HG02678 (cell line): Measurements from ENCODE around the gene PPIAL4G.
"Not testable (repeated sequence)": the region's sequence is repeated elsewhere in the genome, so short reads cannot be mapped to it uniquely, and the experiment has no call there.

Source experiments
- ATAC-seq: cut with Tn5 transposase; IDR thresholded peaks from one replicate; pipeline ENCODE4 v1.9.1; 2021; ENCODE audit warnings: mild to moderate bottlenecking, moderate library complexity; ENCODE audit not compliant: unreplicated experiment

The PPIAL4G gene

DNA sequence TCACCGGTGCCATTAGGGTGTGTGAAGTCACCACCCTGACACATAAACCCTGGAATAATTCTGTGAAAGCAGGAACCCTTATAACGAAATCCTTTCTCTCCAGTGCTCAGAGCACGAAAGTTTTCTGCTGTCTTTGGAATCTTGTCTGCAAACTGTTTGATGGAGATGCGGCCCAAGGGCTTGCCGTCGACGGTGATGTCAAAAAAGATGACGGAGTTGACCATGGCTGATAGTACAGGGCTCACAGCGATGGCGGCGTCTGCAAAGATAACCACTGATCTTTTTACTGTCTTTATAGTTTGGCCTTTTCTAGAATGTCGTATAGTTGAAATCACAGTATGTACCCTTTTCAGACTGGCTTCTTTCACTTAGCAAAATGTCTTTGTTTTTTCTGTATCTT lies at the start of gene PPIAL4G:
Gene PPIAL4G (minus strand): TSS at position 274 of the 400 bp plus-strand sequence. CDS start 50 bp downstream, at position 224.
- not testable (repeated sequence) for ATAC-seq

DNA sequence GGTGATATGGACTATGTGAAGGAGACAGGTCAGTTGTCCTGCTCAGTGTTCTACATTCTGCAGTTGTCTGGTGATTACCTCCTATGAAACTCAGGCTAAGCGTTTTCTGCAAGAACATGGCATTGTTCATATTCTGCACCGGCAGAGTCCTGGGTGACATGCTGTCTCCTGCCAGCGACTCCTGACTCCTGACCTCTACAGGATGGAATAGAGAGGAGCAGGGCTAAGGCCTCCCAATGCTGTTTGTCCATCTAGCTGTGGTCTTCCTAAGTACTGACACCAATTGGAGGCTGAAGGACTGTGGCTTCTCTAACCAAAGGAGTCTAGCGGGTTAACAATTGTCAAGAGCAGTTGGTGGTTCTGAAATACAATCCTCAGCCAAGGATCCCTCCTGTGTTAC lies 49.1 kb upstream of the PPIAL4G start:
- ATAC-seq, result not testable (repeated sequence)

DNA sequence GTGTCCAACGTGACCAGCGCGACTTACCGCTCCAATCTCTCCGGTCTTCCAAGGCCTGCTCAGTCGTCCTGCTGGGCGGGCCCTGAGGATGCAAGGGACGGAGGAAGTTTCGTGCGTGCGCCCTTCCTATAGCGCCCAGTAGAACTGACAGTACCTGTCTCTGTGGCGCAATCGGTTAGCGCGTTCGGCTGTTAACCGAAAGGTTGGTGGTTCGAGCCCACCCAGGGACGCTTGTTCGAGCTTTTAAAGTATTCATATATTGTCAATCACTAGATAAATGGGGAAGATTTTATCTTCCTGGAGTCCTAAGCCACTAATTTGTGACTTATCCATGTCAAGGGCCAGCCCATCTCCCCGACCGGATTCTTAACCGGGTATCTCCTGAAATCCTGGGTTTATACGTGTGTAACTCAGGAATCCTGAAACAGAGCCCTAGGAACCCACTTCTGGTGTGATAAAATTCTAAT lies 46.0 kb upstream of the PPIAL4G start:
- not testable (repeated sequence) for ATAC-seq

DNA sequence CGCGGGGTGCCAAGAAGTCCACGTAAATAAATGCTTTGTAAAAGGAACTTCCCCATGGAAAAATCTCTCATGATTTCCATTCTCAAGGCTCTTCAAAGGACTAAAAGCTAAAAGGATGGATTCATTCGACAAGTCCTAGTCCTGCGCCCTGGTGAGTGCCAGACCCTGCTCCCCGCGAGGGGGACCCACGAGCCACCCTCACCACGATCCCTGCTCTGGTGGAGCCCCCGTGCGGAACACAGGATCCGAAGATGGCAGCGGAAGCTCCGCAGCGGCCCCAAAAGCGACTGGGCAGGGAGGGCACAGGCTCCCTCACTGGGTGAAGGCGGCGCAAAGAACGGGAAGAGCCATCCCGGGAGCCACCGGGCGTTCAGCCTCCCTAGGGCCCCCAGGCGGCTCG lies 45.5 kb upstream of the PPIAL4G start:
- not testable (repeated sequence) for ATAC-seq

DNA sequence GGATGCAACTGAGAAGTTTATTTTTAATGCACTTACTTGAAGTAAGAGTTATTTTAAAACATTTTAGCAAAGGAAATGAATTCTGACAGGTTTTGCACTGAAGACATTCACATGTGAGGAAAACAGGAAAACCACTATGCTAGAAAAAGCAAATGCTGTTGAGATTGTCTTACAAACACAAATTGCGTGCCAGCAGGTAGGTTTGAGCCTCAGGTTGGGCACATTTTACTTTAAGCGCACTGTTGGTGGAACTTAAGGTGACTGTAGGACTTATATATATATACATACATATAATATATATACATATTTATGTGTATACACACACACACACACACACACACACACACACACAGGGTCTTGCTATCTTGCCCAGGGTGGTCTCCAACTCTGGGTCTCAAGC lies 43.5 kb upstream of the PPIAL4G start:
- not testable (repeated sequence) for ATAC-seq

DNA sequence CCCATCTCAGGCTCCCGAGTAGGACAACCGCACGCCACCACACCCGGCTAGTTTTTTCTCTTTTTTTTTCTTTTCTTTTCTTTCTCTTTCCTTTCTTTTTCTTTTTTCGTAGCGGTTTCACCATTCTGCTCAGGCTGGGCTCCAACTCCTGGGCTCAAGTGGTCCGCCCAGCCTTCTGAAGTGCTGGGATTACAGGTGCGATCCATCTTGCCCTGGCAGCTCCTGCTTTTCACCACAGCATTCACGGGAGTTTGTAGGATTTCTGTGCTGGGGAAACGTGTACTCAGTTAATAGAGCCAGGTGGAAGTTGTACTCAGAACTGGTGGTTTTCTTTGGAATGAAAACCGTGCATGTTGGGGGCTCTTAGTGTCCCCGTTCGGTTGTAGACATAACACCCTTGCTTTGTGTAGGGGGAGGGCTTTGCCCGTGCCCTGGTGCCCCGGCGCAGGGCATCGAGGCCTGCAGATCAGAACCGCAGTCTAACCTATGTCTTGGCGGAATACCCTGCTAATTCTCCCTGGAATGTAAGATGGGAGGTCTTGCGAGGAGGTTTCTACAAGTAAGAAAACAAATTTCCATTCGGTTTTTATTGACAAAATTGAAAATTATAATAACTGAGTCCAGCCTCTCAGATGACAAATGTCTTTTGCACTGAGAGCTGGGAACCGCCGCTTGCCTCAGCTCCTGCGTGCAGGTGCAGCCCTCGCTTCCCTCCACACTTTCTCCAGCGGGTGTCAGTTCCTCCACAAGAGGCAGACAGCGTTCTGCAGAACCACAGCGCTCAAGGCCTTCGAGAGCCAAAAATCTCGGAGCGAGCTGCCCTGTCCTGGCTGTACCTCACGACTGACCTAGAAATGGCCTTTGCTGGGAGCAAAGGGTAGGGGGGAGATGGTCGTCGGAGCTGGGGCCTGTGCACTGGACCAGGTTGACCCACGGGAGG lies 40.4 kb upstream of the PPIAL4G start:
- ATAC-seq, result peak; percentile 18

DNA sequence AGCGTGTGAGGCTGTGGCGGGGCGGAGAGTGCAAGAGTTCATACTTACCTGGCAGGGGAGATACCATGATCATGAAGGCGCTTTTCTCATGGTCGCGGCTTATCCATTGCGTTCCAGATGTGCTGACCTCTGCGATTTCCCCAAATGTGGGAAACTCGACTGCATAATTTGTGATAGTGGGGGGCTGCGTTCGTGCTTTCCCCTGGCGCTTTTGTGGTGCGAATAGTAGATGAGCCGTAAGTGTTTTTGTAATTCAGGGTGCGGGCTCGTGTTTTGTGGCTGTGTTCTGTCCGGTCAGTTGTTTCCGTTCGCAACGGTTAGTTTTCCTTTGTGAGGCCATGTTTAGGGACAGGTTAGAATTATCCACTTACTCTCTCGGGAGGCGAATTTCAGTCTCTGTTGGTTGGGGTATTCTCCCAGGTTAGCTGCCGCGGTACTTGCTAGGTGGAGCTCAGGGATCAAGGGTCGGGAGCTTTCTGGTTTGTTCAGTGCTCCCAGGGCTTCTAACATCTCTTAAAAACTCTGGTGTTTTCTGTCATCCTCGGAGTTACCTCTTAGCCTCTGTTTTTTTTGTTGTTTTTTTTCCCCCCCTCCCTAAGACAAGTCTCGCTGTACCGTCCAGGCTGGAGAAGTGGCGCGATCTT lies 39.6 kb upstream of the PPIAL4G start:
- ATAC-seq, result peak; percentile 74

DNA sequence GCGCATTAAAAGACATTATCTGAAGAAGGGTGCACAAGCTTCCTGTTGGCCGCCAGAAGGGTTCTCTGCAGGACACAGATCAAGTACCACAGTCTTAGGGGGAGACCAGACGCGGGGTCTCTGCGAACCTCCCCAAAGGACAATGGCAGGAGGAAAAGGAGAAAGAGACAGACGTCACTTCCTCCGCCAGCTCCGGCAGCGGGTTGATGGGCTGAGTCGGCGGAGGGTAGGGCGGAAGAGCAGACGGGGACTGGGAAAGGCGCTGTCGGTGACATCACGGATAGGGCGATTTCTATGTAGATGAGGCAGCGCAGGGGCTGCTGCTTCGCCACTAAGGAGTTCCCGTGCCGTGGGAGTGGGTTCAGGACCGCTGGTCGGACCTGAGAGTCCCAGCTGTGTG lies 39.0 kb upstream of the PPIAL4G start:
- peak; percentile 44 for ATAC-seq

DNA sequence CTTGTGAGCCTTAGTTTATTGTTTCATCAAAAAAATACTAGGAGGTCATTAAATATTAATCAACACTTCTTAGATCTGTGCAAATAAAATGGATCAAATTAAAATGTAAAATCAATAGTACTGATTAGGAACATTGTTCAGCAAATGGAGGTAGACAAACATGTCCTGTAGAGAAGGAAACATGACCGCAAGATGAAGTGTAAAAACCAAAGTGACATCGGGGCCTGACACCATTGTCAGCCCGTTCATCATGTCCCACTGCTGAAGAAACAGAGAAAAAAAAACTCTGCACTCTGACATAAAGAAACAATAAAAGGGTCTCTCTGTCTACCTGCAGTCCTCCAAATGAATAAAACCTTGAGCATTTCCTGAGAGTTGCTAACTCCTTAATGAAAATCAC lies 31.2 kb upstream of the PPIAL4G start:
- not testable (repeated sequence) for ATAC-seq

DNA sequence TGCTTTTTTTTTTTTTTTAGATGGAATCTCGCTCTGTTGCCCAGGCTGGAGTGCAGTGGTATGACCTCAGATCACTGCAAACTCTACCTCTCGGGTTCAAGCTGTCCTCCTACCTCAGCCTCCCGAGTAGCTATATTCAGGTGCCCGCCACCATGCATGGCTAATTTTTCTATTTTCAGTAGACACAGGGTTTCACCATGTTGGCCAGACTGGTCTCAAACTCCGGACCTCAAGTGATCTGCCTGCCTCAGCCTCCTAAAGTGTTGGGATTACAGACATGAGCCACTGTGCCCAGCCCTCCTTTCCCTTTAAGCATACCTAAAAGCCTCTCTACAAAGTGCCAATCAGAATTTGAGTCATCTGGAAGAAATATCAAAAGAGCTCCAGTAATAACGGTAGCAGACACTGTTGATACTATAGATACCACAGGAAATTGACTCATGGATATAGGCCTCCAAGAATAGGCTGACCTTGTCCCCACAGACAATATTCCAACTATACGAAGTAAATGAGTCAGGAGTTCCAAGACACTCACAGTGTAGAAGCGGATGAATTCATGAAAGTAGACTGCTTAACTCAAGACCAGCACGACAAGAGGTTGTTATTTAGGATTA lies 29.6 kb upstream of the PPIAL4G start:
- ATAC-seq, result not testable (repeated sequence)

DNA sequence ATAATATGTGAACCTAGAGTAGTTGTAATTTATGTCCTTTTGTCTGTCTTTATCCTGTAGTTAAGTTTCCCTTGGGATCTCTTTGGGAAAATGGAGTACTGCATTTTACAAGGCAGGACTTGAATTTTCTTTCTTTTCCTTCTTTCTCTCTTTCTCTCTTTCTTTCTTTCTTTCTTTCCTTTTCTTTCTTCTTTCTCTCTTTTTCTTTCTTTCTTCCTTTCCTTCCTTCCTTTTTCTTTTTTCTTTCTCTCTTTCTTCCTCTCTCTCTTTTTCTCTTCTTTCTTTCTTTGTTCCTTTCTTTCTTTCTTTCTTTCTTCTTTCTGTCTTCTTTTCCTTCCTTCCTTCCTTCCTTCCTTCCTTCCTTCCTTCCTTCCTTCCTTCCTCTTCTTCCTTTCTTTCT lies 10.8 kb upstream of the PPIAL4G start:
- ATAC-seq, result not testable (repeated sequence)

DNA sequence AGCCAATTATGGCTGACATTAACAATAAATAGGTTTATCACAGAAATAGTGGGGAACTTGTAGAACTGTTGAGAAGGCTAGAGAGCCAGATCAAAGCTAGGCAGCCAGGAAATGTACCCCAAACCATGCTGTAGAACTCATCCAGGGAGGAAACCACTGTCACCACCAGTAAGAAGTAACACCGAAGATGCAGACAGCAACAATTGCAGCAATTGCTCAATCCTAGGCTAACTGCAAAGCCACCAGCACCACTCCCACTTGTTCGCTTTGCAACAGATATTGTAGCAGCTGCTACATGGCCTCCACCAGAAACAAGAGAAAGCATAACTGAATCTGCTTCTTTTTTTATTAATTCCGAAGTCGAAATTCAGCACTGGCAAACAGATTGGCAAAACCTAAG lies 2.0 kb downstream of the PPIAL4G start:
- ATAC-seq, result not testable (repeated sequence)

DNA sequence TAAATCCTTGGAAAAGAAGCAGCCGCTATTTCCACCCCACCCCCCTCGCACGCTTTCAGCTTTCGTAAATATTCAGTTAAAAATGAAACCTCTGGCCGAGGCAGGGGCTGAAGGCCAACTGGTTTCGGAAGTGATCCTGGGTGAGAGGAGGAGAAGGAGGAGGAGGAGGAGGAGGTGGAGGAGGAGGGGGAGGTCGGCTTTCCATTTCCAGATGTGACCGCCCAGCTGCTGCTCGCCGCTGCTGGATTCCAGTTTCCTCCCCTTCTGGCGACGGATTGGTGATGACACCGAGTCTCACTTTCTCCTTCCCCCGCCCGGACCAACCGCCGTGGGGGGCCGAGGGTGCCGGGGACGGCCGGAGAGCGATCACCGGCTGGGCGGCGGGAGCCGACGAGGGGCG lies 23.4 kb downstream of the PPIAL4G start:
- not testable (repeated sequence) for ATAC-seq

DNA sequence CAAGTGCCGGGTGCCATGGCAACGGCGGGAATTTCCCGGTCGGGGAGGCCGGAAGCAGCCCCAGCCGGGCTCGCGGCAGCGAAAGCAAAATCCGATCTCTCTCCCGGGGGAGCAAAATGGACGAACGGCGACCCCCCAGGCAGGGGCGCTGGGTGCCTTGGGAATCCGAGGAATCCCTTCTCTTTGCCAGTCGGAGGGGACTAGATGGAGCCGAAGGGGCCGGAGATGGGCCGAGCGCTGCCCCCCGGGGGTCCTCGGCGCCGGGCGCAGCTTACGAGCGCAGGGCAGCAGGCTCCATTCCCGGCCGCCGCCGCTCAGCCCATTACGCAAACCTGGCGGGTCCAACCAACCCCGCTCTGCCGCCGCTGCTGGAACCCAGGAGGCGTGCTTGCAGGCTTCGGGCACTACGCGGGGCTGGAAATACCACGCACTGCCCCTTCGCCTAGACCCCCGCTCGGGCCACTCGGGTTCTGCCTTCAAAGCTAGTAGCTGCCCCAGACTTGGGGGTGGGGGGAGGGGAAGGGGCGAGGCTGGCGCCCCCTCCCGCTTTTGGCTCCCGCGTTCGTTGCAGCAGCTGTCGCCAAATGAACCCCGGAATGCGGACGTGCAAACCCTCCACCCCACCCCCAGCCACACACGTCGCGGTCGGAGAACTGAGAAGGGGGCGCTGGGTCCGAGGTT lies 24.1 kb downstream of the PPIAL4G start:
- not testable (repeated sequence) for ATAC-seq

DNA sequence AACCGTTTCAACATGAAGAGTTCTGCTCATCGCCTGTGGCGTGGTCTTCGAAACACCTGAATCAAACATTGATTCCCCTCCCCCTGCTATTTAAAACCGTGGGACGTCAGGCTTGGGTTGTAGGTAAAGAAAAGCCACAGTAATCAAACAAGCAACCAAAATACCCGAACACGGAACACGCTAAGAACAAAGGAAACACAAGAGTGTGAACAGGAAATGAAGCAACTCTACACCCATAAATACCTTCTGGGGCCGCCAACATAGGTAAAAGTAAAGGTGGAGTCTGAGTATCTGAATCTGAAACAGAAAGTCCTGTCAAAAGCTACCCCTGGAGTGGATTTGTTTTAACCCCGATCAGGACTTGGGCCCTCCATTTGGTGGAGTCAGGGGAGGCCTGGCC lies 24.7 kb downstream of the PPIAL4G start:
- not testable (repeated sequence) for ATAC-seq

DNA sequence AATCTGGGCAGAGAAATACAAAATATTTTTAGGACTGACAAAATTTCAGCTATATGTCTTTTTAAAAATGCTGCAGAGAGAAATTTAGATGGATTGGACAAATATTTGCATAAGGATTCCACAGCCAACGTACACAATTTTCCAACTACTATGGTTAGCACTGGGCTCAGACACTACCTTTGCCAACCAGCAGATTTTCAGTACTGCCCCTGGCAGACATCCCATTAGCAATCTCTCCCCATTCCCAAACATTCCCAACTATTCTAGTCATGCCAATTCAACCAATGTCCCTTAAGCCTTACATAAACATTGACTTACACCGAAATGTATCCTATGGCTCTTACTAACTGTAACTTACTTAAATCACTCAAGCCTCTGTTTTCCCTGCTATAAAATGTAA lies 30.3 kb downstream of the PPIAL4G start:
- ATAC-seq, result not testable (repeated sequence)

DNA sequence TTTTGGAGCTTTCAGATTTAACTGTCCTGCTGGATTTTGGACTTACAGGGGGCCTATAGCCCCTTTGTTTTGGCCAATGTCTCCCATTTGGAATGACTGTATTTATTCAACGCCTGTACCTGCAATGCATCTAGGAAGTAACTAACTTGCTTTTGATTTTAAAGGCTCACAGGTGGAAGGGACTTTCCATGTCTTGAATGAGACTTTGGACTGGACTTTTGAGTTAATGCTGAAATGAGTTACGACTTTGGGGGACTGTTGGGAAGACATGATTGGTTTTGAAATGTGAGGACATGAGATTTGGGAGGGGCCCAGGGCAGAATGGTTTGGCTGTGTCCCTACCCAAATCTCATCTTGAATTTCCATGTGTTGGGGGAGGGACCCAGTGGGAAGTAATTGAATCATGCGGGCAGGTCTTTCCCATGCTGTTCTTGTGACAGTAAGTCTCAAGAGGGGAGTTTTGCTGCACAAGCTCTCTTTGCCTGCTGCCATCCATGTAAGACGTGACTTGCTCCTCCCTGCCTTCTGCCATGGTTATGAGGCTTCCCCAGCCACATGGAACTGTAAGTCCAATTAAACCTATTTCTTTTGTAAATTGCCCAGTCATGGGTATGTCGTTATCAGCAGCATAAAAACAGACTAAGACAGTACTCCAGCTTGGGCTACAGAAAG lies 43.3 kb downstream of the PPIAL4G start:
- ATAC-seq, result not testable (repeated sequence)

DNA sequence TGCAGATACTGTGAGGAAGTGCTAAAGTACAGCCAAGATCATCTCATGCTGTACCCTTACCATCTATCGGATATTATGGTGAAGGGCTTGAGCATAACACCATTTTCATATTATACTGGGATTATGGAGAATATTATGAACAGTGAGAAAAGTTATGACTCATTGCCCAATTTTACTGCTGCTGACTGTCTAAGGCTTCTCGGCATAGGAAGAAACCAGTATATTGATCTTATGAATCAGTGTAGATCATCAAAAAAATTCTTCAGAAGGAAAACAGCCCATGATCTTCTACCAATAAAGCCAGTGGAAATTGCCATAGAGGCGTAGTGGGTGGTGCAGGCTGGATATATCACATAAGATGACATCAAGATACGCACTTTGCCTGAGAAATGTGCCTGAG lies 47.7 kb downstream of the PPIAL4G start:
- ATAC-seq, result no peak

DNA sequence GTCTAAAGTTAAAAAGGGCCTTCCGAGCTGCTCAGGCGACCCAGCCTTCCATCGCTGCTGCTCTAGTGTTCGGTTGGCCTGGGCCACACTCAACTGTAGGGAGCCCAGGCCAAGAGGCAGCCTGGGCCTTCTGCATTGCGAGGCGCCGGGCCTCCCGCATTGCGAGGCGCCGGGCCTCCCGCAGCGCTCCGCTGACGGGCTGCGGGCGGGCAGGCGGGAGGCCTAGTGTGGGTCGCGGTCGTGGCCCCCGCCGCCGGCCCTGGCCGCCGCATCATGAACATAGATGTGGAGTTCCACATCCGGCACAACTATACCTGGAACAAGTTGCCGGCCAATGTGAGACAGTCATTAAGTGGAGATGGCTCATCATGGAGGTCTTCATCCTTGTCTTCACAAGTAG lies 48.3 kb downstream of the PPIAL4G start:
- ATAC-seq, result no peak

DNA sequence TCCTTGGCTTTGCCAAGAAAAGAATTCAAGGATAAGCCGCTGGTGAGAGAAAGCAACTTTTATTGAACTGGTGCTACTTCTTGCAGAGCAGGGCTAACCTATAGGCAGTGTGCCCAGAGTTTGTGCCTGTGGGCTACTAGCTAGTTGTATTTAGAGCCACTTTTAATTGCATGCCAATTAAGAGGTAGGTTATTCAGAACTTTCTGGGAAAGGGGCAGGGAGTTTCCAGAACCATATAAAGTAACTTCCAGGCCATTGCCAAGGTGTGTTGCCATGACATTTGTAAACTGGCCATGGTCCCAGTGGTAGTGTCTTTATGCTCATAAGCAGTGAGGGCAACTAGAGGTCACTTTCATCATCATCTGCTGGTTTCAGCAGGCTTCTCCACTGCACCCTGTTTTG lies 50.2 kb downstream of the PPIAL4G start:
- ATAC-seq, result not testable (repeated sequence)
